ENCODE data around the gene FBXO47. TPM values are rescaled to one million over a fixed set of nuclear protein-coding genes. Genes with fewer than 3 reads are reported as not detected.

Gene FBXO47
- total and polyA plus RNA-seq, 2 of the 13 experiments (the other 11 are each of a cell fraction or from before 2014, with no cell fraction given) = not detected

GRCh38 chr17:38914741-38915638, 52.2 kb downstream of the FBXO47 start (continued):
- TF ChIP-seq ZNF280D (CRISPR knock-in tag; IDR thresholded peaks at IDR 0.05) (peak; percentile 89), ZNF20 (CRISPR knock-in tag; IDR thresholded peaks at IDR 0.05) (no peak), RBM39 (IDR thresholded peaks at IDR 0.05; ENCODE audit: low read depth, low read length, poor library complexity, severe bottlenecking) (peak; percentile 65), ZFAT (CRISPR knock-in tag; conservative IDR thresholded peaks at IDR 0.05) (no peak), TEAD3 (CRISPR knock-in tag; optimal IDR thresholded peaks at IDR 0.05; ENCODE audit: borderline replicate concordance) (peak; percentile 30), ZNF777 (CRISPR knock-in tag; IDR thresholded peaks at IDR 0.05) (no peak), ZFP1 (CRISPR knock-in tag; IDR thresholded peaks at IDR 0.05) (no peak), BCLAF1 (IDR thresholded peaks at IDR 0.05) (no peak), NCOR1 (IDR thresholded peaks at IDR 0.05; ENCODE audit: borderline replicate concordance, low read length) (peak; percentile 69; the same call in 1 of the 2 replicates), HNF1B (CRISPR knock-in tag; IDR thresholded peaks at IDR 0.05) (peak; percentile 65; the same call in 1 of the 2 replicates), ZNF781 (CRISPR knock-in tag; IDR thresholded peaks at IDR 0.05; ENCODE audit: borderline replicate concordance, not compliant biosample characterization) (no peak), ZNF510 (CRISPR knock-in tag; IDR thresholded peaks at IDR 0.05; ENCODE audit: low read depth) (no peak), SALL1 (CRISPR knock-in tag; IDR thresholded peaks at IDR 0.05) (peak; percentile 90), FOXA3 (CRISPR knock-in tag; IDR thresholded peaks at IDR 0.05) (peak; percentile 61), KLF15 (CRISPR knock-in tag; IDR thresholded peaks at IDR 0.05; ENCODE audit: borderline replicate concordance) (no peak), ZNF547 (CRISPR knock-in tag; IDR thresholded peaks at IDR 0.05) (0 out of 2 replicates have a peak, but pooled peaks have one; percentile 66), ZSCAN21 (CRISPR knock-in tag; IDR thresholded peaks at IDR 0.05; ENCODE audit: borderline replicate concordance) (no peak; the same call in 1 of the 2 replicates), ARNT2 (CRISPR knock-in tag; IDR thresholded peaks at IDR 0.05; ENCODE audit: low read depth) (no peak), PHF21A (CRISPR knock-in tag; IDR thresholded peaks at IDR 0.05) (peak; percentile 75; the same call in 1 of the 2 replicates), HMG20A (CRISPR knock-in tag; IDR thresholded peaks at IDR 0.05; ENCODE audit: borderline replicate concordance) (peak; percentile 68; the same call in 1 of the 2 replicates), STAG1 (CRISPR knock-in tag; IDR thresholded peaks at IDR 0.05) (peak; percentile 57)

All from HepG2 (cell line).